ENCODE measurements around the gene GATAD2A. TPM values are rescaled to one million over a fixed set of nuclear protein-coding genes. Genes with fewer than 3 reads are reported as not detected.

Gene GATAD2A
- total and polyA plus RNA-seq, 10 of the 15 experiments (the other 5 are each of a cell fraction or from before 2014, with no cell fraction given), result 2.6 to 173 (median 32.0) TPM

DNA sequence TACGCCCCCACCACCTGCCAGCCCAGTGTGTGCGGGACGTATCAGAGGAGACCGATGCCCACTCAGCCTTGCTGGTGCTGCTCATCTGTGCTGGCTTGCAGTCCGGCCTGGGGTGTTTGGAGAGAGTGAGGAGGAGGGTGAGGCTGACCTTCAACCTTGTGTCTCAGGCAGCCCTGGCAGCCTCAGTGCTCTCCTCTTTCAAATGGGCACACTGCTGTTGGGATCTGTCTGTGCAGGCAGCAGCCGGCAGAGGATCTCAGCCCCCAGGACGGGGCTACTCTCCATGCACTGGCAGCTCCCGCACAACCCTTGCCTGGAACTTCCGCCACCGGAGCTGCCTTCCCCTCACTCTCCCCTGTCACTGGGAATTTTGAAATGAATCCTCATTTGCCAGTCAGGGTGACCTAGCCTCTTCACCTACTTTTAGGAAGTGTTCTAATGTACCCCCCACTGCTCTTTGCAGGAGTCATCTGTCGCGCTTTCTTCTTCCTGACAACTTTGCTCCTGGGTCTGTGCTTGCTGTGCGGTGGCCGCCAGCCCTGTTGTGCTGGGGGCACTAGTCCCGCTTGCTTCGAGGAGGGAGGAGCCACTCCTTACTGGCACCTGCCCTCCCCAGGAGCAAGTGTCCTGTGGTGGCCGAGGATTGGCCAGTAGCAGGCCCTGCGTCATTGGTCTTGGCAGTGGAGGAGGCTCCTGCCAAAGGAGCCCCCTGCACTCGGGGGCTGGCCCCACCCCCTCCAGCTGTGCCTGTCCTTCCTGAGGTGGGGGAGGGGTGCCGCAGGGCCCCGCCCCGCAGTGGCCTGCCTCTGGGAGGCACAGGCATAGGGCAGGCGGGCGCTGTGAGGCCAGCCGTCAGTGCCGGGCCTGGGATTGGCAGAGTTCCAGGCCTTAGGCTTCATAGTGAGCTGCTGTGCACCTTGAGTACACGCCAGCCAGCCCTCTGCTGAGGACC lies 56.5 kb downstream of the GATAD2A start:
- POLR2A ChIA-PET, result interaction anchor here (1.3 kb wide), 1 partner anchor 57 kb away, joined by 3 read pairs; the partner anchor contains the start of gene GATAD2A
- SMC1A ChIA-PET (ENCODE audit: uncharacterized antibody, unreplicated experiment), result no interaction called here
- no TSS peak for BruUV-seq (replicated peaks)
- Histone ChIP-seq H4K20me1 (ENCODE audit: control insufficient read depth, insufficient read depth) (peaks cover 2% of the 10 kb centered on the region), H3K9ac (ENCODE audit: control insufficient read depth, insufficient read depth, low read length) (peak overlapping the region; percentile 12; the same call in 1 of the 2 replicates), H3K27ac (ENCODE audit: control insufficient read depth, insufficient read depth) (peak overlapping the region; percentile 1; the same call in 1 of the 2 replicates), H3K4me3 (no peak overlapping the region), H3K4me1 (ENCODE audit: control insufficient read depth, insufficient read depth, low read length) (peaks cover 54% of the 10 kb centered on the region), H3K27me3 (replicated peaks in 1 of 2; ENCODE audit: control insufficient read depth in 2 of 2, insufficient read depth in 2 of 2, low read length in 1 of 2) (no peaks in the 10 kb centered on the region), H3K9me3 (replicated peaks; ENCODE audit: control insufficient read depth, insufficient read depth, low read length) (peaks cover 16% of the 10 kb centered on the region; the same call in 2 of the 3 replicates), H3K4me2 (ENCODE audit: control insufficient read depth, insufficient read depth) (no peak overlapping the region; the same call in 1 of the 2 replicates), H2AFZ (ENCODE audit: control insufficient read depth, low read depth, low read length) (no peak overlapping the region), H3K36me3 (ENCODE audit: control insufficient read depth in 2 of 2, insufficient read depth in 2 of 2, low read length in 1 of 2) (peaks cover 26 to 30% of the 10 kb centered on the region in 2 experiments), H3K79me2 (ENCODE audit: control insufficient read depth, insufficient read depth, low read length) (peaks cover 56% of the 10 kb centered on the region)
- RAD21 ChIA-PET (ENCODE audit: unreplicated experiment), result interaction anchor here (1.3 kb wide), 1 partner anchor 97 kb away, joined by 3 read pairs; no protein-coding TSS in a partner anchor
- intact Hi-C loops (cut with micrococcal nuclease; ENCODE audit: unreplicated experiment), result no loop called here
- ATAC-seq (no peak), DNase-seq (ENCODE audit: low read depth, low spot score) (no peak), FAIRE-seq (no peak)
- in situ Hi-C loops (cut with MboI), result no loop called here
- WGBS (ENCODE audit: insufficient coverage, insufficient replicate concordance, low lambda C conversion rate, missing lambda C conversion rate), result 92% methylated on average over 27 of the region's 27 CpGs
- CTCF ChIA-PET, result interaction anchor here (0.9 kb wide), 1 partner anchor 8 kb away, joined by 3 read pairs; no protein-coding TSS in a partner anchor
- TF ChIP-seq, protein P1, sequence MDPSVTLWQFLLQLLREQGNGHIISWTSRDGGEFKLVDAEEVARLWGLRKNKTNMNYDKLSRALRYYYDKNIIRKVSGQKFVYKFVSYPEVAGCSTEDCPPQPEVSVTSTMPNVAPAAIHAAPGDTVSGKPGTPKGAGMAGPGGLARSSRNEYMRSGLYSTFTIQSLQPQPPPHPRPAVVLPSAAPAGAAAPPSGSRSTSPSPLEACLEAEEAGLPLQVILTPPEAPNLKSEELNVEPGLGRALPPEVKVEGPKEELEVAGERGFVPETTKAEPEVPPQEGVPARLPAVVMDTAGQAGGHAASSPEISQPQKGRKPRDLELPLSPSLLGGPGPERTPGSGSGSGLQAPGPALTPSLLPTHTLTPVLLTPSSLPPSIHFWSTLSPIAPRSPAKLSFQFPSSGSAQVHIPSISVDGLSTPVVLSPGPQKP (IDR thresholded peaks at IDR 0.05; ENCODE audit: low read depth, low read length), result no peak
- TF ChIP-seq YBX1 (IDR thresholded peaks at IDR 0.05) (no peak), MEF2A (IDR thresholded peaks at IDR 0.05; ENCODE audit: insufficient read depth, low read depth, low read length) (no peak)
- TF ChIP-seq, protein P2, sequence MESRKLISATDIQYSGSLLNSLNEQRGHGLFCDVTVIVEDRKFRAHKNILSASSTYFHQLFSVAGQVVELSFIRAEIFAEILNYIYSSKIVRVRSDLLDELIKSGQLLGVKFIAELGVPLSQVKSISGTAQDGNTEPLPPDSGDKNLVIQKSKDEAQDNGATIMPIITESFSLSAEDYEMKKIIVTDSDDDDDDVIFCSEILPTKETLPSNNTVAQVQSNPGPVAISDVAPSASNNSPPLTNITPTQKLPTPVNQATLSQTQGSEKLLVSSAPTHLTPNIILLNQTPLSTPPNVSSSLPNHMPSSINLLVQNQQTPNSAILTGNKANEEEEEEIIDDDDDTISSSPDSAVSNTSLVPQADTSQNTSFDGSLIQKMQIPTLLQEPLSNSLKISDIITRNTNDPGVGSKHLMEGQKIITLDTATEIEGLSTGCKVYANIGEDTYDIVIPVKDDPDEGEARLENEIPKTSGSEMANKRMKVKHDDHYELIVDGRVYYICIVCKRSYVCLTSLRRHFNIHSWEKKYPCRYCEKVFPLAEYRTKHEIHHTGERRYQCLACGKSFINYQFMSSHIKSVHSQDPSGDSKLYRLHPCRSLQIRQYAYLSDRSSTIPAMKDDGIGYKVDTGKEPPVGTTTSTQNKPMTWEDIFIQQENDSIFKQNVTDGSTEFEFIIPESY (IDR thresholded peaks at IDR 0.05), result no peak
- TF ChIP-seq, protein P3, sequence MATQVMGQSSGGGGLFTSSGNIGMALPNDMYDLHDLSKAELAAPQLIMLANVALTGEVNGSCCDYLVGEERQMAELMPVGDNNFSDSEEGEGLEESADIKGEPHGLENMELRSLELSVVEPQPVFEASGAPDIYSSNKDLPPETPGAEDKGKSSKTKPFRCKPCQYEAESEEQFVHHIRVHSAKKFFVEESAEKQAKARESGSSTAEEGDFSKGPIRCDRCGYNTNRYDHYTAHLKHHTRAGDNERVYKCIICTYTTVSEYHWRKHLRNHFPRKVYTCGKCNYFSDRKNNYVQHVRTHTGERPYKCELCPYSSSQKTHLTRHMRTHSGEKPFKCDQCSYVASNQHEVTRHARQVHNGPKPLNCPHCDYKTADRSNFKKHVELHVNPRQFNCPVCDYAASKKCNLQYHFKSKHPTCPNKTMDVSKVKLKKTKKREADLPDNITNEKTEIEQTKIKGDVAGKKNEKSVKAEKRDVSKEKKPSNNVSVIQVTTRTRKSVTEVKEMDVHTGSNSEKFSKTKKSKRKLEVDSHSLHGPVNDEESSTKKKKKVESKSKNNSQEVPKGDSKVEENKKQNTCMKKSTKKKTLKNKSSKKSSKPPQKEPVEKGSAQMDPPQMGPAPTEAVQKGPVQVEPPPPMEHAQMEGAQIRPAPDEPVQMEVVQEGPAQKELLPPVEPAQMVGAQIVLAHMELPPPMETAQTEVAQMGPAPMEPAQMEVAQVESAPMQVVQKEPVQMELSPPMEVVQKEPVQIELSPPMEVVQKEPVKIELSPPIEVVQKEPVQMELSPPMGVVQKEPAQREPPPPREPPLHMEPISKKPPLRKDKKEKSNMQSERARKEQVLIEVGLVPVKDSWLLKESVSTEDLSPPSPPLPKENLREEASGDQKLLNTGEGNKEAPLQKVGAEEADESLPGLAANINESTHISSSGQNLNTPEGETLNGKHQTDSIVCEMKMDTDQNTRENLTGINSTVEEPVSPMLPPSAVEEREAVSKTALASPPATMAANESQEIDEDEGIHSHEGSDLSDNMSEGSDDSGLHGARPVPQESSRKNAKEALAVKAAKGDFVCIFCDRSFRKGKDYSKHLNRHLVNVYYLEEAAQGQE (IDR thresholded peaks at IDR 0.05; ENCODE audit: low read depth, low read length), result no peak
- TF ChIP-seq, protein P4, sequence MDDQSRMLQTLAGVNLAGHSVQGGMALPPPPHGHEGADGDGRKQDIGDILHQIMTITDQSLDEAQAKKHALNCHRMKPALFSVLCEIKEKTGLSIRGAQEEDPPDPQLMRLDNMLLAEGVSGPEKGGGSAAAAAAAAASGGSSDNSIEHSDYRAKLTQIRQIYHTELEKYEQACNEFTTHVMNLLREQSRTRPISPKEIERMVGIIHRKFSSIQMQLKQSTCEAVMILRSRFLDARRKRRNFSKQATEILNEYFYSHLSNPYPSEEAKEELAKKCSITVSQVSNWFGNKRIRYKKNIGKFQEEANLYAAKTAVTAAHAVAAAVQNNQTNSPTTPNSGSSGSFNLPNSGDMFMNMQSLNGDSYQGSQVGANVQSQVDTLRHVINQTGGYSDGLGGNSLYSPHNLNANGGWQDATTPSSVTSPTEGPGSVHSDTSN (IDR thresholded peaks at IDR 0.05; ENCODE audit: insufficient replicate concordance, low read depth, low read length), result no peak
- TF ChIP-seq, protein P5, sequence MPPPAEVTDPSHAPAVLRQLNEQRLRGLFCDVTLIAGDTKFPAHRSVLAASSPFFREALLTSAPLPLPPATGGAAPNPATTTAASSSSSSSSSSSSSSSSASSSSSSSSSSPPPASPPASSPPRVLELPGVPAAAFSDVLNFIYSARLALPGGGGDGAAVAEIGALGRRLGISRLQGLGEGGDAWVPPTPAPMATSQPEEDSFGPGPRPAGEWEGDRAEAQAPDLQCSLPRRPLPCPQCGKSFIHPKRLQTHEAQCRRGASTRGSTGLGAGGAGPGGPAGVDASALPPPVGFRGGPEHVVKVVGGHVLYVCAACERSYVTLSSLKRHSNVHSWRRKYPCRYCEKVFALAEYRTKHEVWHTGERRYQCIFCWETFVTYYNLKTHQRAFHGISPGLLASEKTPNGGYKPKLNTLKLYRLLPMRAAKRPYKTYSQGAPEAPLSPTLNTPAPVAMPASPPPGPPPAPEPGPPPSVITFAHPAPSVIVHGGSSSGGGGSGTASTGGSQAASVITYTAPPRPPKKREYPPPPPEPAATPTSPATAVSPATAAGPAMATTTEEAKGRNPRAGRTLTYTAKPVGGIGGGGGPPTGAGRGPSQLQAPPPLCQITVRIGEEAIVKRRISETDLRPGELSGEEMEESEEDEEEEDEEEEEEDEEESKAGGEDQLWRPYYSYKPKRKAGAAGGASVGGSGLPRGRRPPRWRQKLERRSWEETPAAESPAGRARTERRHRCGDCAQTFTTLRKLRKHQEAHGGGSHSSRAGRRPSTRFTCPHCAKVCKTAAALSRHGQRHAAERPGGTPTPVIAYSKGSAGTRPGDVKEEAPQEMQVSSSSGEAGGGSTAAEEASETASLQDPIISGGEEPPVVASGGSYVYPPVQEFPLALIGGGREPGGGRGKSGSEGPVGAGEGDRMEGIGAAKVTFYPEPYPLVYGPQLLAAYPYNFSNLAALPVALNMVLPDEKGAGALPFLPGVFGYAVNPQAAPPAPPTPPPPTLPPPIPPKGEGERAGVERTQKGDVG (CRISPR knock-in tag; IDR thresholded peaks at IDR 0.05), result no peak

Data from GM12878 (cell line).